Measurements from ENCODE around the gene MADCAM1. TPM values are rescaled to one million over a fixed set of nuclear protein-coding genes. Genes with fewer than 3 reads are reported as not detected.

MADCAM1 gene
- total RNA-seq, 1 donor from 2014 or later = 0.92 TPM

GRCh38 chr19:540867-541637 is 44.8 kb downstream of the MADCAM1 start:
- TF ChIP-seq CTCF (IDR thresholded peaks at IDR 0.05) = no peak
- Histone ChIP-seq H3K4me1 (no peaks in the 10 kb centered on the region), H3K27ac (no peak overlapping the region), H3K27me3 (ENCODE audit: low read depth) (no peaks in the 10 kb centered on the region), H3K4me3 (no peak overlapping the region), H3K9me3 (no peaks in the 10 kb centered on the region), H3K36me3 (peaks cover 54% of the 10 kb centered on the region)
- DNase-seq (peak; percentile 46), ATAC-seq (no peak)
- intact Hi-C loops (cut with DNase I) = no loop called here

DNA sequence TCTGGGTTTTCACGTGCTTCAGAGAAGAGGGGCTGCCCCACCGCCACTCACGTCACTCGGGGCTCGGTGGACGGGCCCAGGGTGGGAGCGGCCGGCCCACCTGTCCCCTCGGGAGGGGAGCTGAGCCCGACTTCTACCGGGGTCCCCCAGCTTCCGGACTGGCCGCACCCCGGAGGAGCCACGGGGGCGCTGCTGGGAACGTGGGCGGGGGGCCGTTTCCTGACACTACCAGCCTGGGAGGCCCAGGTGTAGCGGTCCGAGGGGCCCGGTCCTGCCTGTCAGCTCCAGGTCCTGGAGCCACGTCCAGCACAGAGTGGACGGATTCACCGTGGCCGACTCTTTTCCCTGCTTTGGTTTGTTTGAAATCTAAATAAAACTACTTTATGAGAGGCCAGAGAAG is 45.4 kb downstream of the MADCAM1 start:
- H3K27ac ChIP-seq = no peak overlapping the region
- intact Hi-C loops (cut with DNase I) = no loop called here
- H3K4me1 ChIP-seq = no peaks in the 10 kb centered on the region
- no peaks in the 10 kb centered on the region for H3K27me3 ChIP-seq (ENCODE audit: low read depth)
- DNase-seq = no peak
- peaks cover 48% of the 10 kb centered on the region for H3K36me3 ChIP-seq
- H3K4me3 ChIP-seq = no peak overlapping the region
- H3K9me3 ChIP-seq = no peaks in the 10 kb centered on the region
- TF ChIP-seq CTCF (IDR thresholded peaks at IDR 0.05) = no peak
- no peak for ATAC-seq

- peaks cover 42% of the 10 kb centered on the region for H3K36me3 ChIP-seq
- H3K9me3 ChIP-seq = no peaks in the 10 kb centered on the region
- H3K27me3 ChIP-seq (ENCODE audit: low read depth) = no peaks in the 10 kb centered on the region
- no peak for TF ChIP-seq CTCF (IDR thresholded peaks at IDR 0.05)
- H3K4me3 ChIP-seq = no peak overlapping the region
- H3K27ac ChIP-seq = no peak overlapping the region
- no peak for ATAC-seq
- intact Hi-C loops (cut with DNase I) = no loop called here
- no peak for DNase-seq
- no peaks in the 10 kb centered on the region for H3K4me1 ChIP-seq
Measured at GRCh38 chr19:542173-542866, 46.0 kb downstream of the MADCAM1 start.

DNA sequence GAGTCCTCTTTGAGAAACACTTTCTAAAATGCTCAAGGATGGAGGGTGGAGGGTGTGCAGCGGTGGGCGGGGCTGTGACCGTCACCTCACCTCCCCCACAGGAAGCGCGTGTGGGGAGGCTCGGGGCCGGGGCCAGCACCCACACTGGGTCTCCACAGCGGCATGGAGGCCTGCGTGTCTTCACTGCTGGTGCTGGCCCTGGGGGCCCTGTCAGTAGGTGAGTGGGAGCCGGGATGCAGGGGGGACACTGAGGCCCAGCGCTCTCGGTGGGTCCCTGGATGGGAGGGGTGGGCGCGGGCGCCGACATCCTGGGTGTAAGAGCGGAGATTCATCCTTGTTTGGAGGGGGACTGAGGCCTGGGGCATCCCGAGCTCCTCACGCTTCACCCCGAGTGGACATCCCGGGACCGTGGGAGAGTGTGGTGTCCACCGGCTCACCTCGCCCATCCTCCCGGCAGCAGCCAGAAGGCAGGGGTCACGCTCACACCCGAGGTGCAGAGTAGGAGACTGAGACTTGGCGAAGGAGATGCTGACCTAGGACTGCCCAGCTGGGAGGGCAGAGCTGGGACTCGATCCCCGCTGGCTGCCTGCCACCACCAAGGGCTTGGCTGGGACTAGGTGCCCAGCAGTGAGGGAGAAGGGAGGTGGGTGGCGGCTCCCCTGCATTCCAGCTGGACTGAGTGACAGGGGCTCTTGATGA is 47.8 kb downstream of the MADCAM1 start, which contains the start of gene GZMM:
GZMM (plus strand) TSS at position 144 of the 699 bp plus-strand sequence; CDS start at position 163, 19 bp downstream.
- Histone ChIP-seq H3K4me1 (no peaks in the 10 kb centered on the region), H3K27me3 (ENCODE audit: low read depth) (no peaks in the 10 kb centered on the region), H3K27ac (no peak within 1 kb of the TSS), H3K4me3 (no peak within 1 kb of the TSS), H3K9me3 (no peaks in the 10 kb centered on the region), H3K36me3 (peaks cover 25% of the 10 kb centered on the region)
- no peak for DNase-seq
- intact Hi-C loops (cut with DNase I) = no loop called here
- no peak for TF ChIP-seq CTCF (IDR thresholded peaks at IDR 0.05)
- ATAC-seq = peak; percentile 59 to 63

- H3K4me1 ChIP-seq = no peaks in the 10 kb centered on the region
- TF ChIP-seq CTCF (IDR thresholded peaks at IDR 0.05) = no peak
- no peak overlapping the region for H3K4me3 ChIP-seq
- ATAC-seq (peak in 1 of 2 donors; percentile 12), DNase-seq (no peak)
- H3K36me3 ChIP-seq = peaks cover 8% of the 10 kb centered on the region
- H3K9me3 ChIP-seq = no peaks in the 10 kb centered on the region
- intact Hi-C loops (cut with DNase I) = no loop called here
- H3K27ac ChIP-seq = no peak overlapping the region
- no peaks in the 10 kb centered on the region for H3K27me3 ChIP-seq (ENCODE audit: low read depth)
Measured at GRCh38 chr19:547117-547516, 50.8 kb downstream of the MADCAM1 start.

Measured in lower lobe of right lung (tissue), 2 donors.